Activated B cell treated with CpG ODN at 0.5 μM for 24 hours (primary cell): ENCODE data around the gene MROH8. TPM values are rescaled to one million over a fixed set of nuclear protein-coding genes. Genes with fewer than 3 reads are reported as not detected.
"Not testable (repeated sequence)": the region's sequence is repeated elsewhere in the genome, so short reads cannot be mapped to it uniquely, and the experiment has no call there.

Experiments
- ATAC-seq: fragments of 200-7000 bp; cut with Tn5 transposase; one replicate; pipeline ENCODE4 v1.10.0; 2021; ENCODE audit warnings: low read depth, mild to moderate bottlenecking, moderate library complexity
- CTCF ChIA-PET: fragments of 350-600 bp; sonication (Branson Sonifier 250); formaldehyde crosslinking; loops from one replicate; lab custom pipeline; 2021; ENCODE audit warnings: antibody characterized with exemption; lab: Charles Lee
- POLR2A ChIA-PET: fragments of 350-600 bp; sonication (Branson Sonifier 250); formaldehyde crosslinking; loops from one replicate; lab custom pipeline; 2021; ENCODE audit warnings: antibody characterized with exemption; lab: Charles Lee
- DNase-seq: peaks from one replicate; pipeline ENCODE4 v3.0.0; 2022
- H3K27ac Mint-ChIP-seq: one replicate; pipeline ENCODE4 v1.8.0; 2020; ENCODE audit warnings: mixed read lengths
- H3K27me3 Mint-ChIP-seq: one replicate; pipeline ENCODE4 v1.8.0; 2021; ENCODE audit warnings: mixed read lengths
- H3K36me3 Mint-ChIP-seq: one replicate; pipeline ENCODE4 v1.8.0; 2021; ENCODE audit warnings: low read depth, mixed read lengths
- H3K4me1 Mint-ChIP-seq: one replicate; pipeline ENCODE4 v1.8.0; 2021; ENCODE audit warnings: mixed read lengths
- H3K4me3 Mint-ChIP-seq: one replicate; pipeline ENCODE4 v1.8.0; 2020; ENCODE audit warnings: mild to moderate bottlenecking, mixed read lengths
- H3K9me3 Mint-ChIP-seq: one replicate; pipeline ENCODE4 v1.8.0; 2020; ENCODE audit warnings: mixed read lengths
- CTCF ChIP-seq: fragments of 200-600 bp; IDR thresholded peaks from one replicate; pipeline ENCODE4 v1.8.0; 2022; ENCODE audit warnings: antibody characterized with exemption, mild to moderate bottlenecking
- intact Hi-C: fragments of 100-400 bp; cut with micrococcal nuclease; formaldehyde crosslinking; loops from one replicate; pipeline ENCODE4 v1.15.1; 2024
- total RNA-seq: library from RNA; stranded (reverse); gene quantifications from 2 replicates; pipeline ENCODE4 v1.2.3, GENCODE V29; 2022

MROH8 gene
- total RNA-seq, 1 donor from 2014 or later, result 5.9 TPM

GRCh38 chr20:37072293-37073196, 106.8 kb downstream of the MROH8 start:
- peaks cover 31% of the 10 kb centered on the region for H3K36me3 Mint-ChIP-seq
- peak overlapping the region; percentile 73 for H3K27ac Mint-ChIP-seq
- DNase-seq, result no peak
- H3K4me3 Mint-ChIP-seq, result peak overlapping the region; percentile 35
- peaks cover 26% of the 10 kb centered on the region for H3K4me1 Mint-ChIP-seq
- peaks cover 5% of the 10 kb centered on the region for H3K9me3 Mint-ChIP-seq
- intact Hi-C loops, result no loop called here
- TF ChIP-seq CTCF, result no peak
- peak; percentile 16 for ATAC-seq
- ChIA-PET POLR2A (interaction anchor here (0.6 kb wide), 1 partner anchor 1821 kb away, joined by 17 read pairs; no protein-coding TSS in a partner anchor), CTCF (interaction anchor here (1.1 to 1.6 kb wide), 2 partner anchors 9 to 10 kb away, joined by 3 to 4 read pairs; no protein-coding TSS in a partner anchor)
- no peaks in the 10 kb centered on the region for H3K27me3 Mint-ChIP-seq

DNA sequence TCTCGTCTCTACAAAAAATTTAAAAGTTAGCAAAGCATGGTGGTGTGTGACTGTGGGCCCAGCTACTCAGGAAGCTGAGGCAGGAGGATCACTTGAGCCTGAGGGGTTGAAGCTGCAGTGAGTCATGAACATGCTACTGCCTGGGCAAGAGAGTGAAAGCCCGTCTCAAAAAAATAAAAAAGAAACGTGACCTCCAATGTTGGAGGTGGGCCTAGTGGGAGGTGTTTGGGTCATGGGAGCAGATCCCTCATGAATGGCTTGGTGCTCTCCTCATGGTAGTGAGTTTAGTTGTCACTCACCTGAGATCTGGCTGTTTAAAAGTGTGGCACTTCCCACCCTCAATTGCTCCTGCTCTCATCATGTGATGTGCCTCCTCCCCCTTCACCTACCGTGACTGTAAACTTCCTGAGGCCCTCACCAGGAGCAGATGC, 107.9 kb downstream of the MROH8 start:
- Mint-ChIP-seq H3K4me1 (peaks cover 25% of the 10 kb centered on the region), H3K4me3 (peak overlapping the region; percentile 20), H3K36me3 (peaks cover 35% of the 10 kb centered on the region), H3K27ac (peak overlapping the region; percentile 73), H3K27me3 (no peaks in the 10 kb centered on the region), H3K9me3 (peaks cover 5% of the 10 kb centered on the region)
- no peak for DNase-seq
- peak; percentile 72 for ATAC-seq
- ChIA-PET POLR2A (no interaction called here), CTCF (no interaction called here)
- intact Hi-C loops, result no loop called here
- TF ChIP-seq CTCF, result no peak

DNA sequence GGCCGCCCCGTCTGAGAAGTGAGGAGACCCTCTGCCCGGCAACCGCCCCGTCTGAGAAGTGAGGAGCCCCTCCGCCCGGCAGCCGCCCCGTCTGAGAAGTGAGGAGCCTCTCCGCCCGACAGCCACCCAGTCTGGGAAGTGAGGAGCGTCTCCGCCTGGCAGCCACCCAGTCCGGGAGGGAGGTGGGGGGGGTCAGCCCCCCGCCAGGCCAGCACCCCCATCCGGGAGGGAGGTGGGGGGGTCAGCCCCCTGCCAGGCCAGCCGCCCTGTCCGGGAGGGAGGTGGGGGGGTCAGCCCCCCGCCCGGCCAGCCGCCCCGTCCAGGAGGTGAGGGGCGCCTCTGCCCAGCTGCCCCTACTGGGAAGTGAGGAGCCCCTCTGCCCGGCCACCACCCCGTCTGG, 109.8 kb downstream of the MROH8 start:
- H3K27ac Mint-ChIP-seq, H3K4me3 Mint-ChIP-seq, CTCF ChIA-PET, H3K27me3 Mint-ChIP-seq, DNase-seq, intact Hi-C loops, POLR2A ChIA-PET, H3K9me3 Mint-ChIP-seq, ATAC-seq: not testable (repeated sequence)
- peaks cover 44% of the 10 kb centered on the region for H3K36me3 Mint-ChIP-seq
- peaks cover 22% of the 10 kb centered on the region for H3K4me1 Mint-ChIP-seq

GRCh38 chr20:37066168-37066567, 113.2 kb downstream of the MROH8 start:
- CTCF ChIA-PET, result no interaction called here
- H3K27ac Mint-ChIP-seq, result no peak overlapping the region
- DNase-seq (no peak), ATAC-seq (no peak)
- peaks cover 4% of the 10 kb centered on the region for H3K4me1 Mint-ChIP-seq
- H3K27me3 Mint-ChIP-seq, result no peaks in the 10 kb centered on the region
- peaks cover 44% of the 10 kb centered on the region for H3K36me3 Mint-ChIP-seq
- POLR2A ChIA-PET, result no interaction called here
- no peak overlapping the region for H3K4me3 Mint-ChIP-seq
- no peak for TF ChIP-seq CTCF
- no peaks in the 10 kb centered on the region for H3K9me3 Mint-ChIP-seq
- intact Hi-C loops, result no loop called here

DNA sequence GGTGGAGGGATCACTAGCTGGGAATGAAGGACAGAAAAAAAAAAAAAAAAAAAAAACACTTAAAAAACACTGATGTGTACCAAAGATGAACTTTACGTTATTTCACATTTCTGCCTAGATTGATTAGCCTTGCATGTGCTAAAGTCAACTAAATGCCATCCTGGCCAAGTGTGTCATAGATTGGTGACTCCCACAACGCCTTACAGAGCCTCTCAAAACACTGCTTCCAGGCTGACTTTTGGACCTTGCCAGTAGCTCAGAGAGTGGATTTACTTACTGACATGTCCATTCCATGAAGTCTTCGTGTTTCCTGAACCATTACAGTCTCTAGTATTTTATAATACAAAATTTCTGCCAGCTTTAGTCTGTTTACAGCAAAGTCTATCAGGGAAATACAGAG, 124.1 kb downstream of the MROH8 start:
- Mint-ChIP-seq H3K9me3 (no peaks in the 10 kb centered on the region), H3K4me1 (no peaks in the 10 kb centered on the region), H3K36me3 (peaks cover 77% of the 10 kb centered on the region), H3K27me3 (no peaks in the 10 kb centered on the region), H3K4me3 (no peak overlapping the region), H3K27ac (no peak overlapping the region)
- POLR2A ChIA-PET, result interaction anchor here (0.6 kb wide), 1 partner anchor 409 kb away, joined by 7 read pairs; no protein-coding TSS in a partner anchor
- ATAC-seq (no peak), DNase-seq (no peak)
- CTCF ChIA-PET, result no interaction called here
- intact Hi-C loops, result no loop called here
- TF ChIP-seq CTCF, result no peak
